Tibial nerve (tissue), 4 donors: ENCODE measurements around the gene PSMD13.

Experiments
- CTCF ChIP-seq, 5 experiments: fragments of 200-600 bp in 3 of 5; fragments of 450-650 bp in 2 of 5; sonication (generic) in 3 of 5; IDR thresholded peaks; one replicate each; pipeline ENCODE4 v1.5.1; 2016 to 2019; ENCODE audit warnings: antibody characterized with exemption in 5 of 5, mild to moderate bottlenecking in 3 of 5, moderate library complexity in 2 of 5
- EP300 ChIP-seq, 2 donors: sonication (generic); formaldehyde crosslinking; IDR thresholded peaks; one replicate each; pipeline ENCODE4 v1.6.1; 2017; ENCODE audit warnings: antibody characterized with exemption in 2 of 2, mild to moderate bottlenecking in 1 of 2
- POLR2A ChIP-seq, 2 donors: fragments of 450-650 bp; IDR thresholded peaks; one replicate each; pipeline ENCODE4 v1.6.1; 2017; ENCODE audit warnings: antibody characterized with exemption in 2 of 2, mild to moderate bottlenecking in 2 of 2, moderate library complexity in 2 of 2

- TF ChIP-seq CTCF (IDR thresholded peaks at IDR 0.05), result no peak
- TF ChIP-seq POLR2A (IDR thresholded peaks at IDR 0.05), result no peak
- TF ChIP-seq EP300 (IDR thresholded peaks at IDR 0.05), result no peak
Observed at GRCh38 chr11:250274-250673, 13.5 kb downstream of the PSMD13 start.
